ENCODE results near the gene DIPK1B.

- TF ChIP-seq POLR2A (IDR thresholded peaks at IDR 0.05) = no peak
- TF ChIP-seq, protein P1, sequence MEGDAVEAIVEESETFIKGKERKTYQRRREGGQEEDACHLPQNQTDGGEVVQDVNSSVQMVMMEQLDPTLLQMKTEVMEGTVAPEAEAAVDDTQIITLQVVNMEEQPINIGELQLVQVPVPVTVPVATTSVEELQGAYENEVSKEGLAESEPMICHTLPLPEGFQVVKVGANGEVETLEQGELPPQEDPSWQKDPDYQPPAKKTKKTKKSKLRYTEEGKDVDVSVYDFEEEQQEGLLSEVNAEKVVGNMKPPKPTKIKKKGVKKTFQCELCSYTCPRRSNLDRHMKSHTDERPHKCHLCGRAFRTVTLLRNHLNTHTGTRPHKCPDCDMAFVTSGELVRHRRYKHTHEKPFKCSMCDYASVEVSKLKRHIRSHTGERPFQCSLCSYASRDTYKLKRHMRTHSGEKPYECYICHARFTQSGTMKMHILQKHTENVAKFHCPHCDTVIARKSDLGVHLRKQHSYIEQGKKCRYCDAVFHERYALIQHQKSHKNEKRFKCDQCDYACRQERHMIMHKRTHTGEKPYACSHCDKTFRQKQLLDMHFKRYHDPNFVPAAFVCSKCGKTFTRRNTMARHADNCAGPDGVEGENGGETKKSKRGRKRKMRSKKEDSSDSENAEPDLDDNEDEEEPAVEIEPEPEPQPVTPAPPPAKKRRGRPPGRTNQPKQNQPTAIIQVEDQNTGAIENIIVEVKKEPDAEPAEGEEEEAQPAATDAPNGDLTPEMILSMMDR (IDR thresholded peaks at IDR 0.05) = no peak
Measured at GRCh38 chr9:136695955-136696354, 16.4 kb upstream of the DIPK1B start.

Data from thyroid gland (tissue), 4 donors.